Fibroblast of lung (primary cell): ENCODE data around the gene DKC1.

Experiments
- EZH2 ChIP-seq: IDR thresholded peaks from 2 replicates; pipeline ENCODE4 v1.5.1; 2012; ENCODE audit warnings: low read length, control low read depth, mild to moderate bottlenecking; ENCODE audit errors: missing control alignments
- TF ChIP-seq, protein P1 (sequence below), 2 donors: IDR thresholded peaks in 1 of 2; conservative IDR thresholded peaks in 1 of 2; 1 replicate in 1 of 2; 2 replicates in 1 of 2; pipeline ENCODE4 v1.5.1; 2011 to 2012; ENCODE audit warnings: low read length in 2 of 2, control low read depth in 1 of 2, inconsistent platforms in 1 of 2, low read depth in 1 of 2, mild to moderate bottlenecking in 1 of 2

DNA sequence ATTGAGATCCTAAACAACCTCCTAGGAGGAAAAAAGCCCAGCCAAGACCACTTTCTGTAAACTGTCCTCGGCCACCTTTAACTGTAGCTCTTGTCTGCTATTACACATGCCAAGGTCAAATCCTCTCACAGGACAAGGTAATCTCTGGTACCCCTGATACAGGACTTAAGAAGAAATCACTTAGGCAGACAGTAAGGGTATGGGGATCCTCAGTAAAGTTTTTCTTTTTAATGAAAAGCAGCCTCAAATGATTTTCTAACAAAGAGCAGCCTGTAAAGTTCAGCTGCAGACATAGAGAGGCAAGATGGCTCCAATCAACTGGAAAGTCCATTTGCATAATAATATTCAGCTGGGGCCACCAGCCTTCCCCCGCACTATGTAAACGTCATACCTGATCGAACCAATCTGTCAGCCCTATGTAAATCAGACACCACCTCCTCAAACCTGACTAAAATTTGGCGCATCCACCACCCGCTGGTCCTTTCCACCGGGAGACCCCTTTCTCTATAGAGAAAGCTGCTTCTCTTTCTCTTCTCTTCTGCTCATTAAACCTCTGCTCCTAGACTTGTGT, 57.2 kb downstream of the DKC1 start:
- TF ChIP-seq, protein P1, sequence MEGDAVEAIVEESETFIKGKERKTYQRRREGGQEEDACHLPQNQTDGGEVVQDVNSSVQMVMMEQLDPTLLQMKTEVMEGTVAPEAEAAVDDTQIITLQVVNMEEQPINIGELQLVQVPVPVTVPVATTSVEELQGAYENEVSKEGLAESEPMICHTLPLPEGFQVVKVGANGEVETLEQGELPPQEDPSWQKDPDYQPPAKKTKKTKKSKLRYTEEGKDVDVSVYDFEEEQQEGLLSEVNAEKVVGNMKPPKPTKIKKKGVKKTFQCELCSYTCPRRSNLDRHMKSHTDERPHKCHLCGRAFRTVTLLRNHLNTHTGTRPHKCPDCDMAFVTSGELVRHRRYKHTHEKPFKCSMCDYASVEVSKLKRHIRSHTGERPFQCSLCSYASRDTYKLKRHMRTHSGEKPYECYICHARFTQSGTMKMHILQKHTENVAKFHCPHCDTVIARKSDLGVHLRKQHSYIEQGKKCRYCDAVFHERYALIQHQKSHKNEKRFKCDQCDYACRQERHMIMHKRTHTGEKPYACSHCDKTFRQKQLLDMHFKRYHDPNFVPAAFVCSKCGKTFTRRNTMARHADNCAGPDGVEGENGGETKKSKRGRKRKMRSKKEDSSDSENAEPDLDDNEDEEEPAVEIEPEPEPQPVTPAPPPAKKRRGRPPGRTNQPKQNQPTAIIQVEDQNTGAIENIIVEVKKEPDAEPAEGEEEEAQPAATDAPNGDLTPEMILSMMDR (conservative IDR thresholded peaks at IDR 0.05 in 1 of 2, IDR thresholded peaks at IDR 0.05 in 1 of 2; ENCODE audit: low read depth in 1 of 2, low read length in 2 of 2), result no peak
- no peak for TF ChIP-seq EZH2
